ENCODE data around the gene CD34. TPM values are rescaled to one million over a fixed set of nuclear protein-coding genes. Genes with fewer than 3 reads are reported as not detected.

CD34 gene
- total RNA-seq, 2 donors from 2014 or later, result 67.8 to 77.3 TPM

DNA sequence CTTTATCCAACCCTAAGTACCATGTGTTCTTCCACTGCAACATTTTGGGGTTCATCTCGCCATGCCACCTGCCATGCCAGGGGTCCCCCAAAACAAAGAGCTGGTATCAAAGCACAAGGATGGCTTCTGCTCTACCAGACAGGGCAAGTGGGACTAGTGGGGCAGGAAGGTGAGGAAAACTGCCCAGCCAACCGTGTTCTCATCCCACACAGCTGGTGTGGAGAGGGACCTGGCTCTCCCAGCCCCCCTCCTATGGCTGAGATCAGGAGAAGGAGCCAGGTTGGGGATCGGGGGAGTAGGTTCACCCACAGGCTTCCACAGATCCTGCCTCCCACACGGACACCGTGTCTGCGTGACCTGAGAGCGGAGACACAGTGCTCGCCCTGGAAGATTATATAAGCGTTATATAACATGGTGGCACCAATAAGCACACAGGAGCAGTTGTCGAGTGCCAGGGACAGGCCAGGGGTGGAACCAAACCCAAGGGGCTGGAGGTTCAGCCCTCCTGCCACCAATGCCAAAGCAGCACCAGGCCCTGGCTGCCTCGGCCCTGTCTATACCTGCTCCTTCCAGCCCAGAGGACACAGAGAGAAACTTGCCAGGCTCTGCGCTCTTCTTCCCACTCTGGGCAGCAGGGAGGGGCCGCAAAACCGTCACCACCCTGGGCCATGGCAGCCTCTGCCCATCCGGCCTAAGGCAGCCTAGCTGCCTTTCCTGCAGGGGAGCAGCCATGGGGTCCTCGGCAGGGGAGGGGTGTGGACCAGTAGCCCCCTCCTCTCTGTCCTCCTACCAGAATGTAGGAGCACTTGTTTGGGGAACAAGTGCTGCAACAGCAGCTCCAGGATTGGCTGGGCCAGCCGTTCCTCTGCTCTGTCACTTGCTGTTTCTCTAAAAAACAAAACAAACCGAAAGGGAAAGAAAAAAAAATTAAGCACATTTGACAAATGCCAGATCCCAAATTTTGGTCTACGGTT, 43.5 kb downstream of the CD34 start:
- TF ChIP-seq, protein P1, sequence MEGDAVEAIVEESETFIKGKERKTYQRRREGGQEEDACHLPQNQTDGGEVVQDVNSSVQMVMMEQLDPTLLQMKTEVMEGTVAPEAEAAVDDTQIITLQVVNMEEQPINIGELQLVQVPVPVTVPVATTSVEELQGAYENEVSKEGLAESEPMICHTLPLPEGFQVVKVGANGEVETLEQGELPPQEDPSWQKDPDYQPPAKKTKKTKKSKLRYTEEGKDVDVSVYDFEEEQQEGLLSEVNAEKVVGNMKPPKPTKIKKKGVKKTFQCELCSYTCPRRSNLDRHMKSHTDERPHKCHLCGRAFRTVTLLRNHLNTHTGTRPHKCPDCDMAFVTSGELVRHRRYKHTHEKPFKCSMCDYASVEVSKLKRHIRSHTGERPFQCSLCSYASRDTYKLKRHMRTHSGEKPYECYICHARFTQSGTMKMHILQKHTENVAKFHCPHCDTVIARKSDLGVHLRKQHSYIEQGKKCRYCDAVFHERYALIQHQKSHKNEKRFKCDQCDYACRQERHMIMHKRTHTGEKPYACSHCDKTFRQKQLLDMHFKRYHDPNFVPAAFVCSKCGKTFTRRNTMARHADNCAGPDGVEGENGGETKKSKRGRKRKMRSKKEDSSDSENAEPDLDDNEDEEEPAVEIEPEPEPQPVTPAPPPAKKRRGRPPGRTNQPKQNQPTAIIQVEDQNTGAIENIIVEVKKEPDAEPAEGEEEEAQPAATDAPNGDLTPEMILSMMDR (IDR thresholded peaks at IDR 0.05), result no peak
- no peak for DNase-seq (ENCODE audit: low spot score)
- Histone ChIP-seq H3K27me3 (replicated peaks; ENCODE audit: insufficient read depth) (no peaks in the 10 kb centered on the region), H3K36me3 (no peaks in the 10 kb centered on the region), H3K4me1 (ENCODE audit: control insufficient read depth in 1 of 2, low read depth in 2 of 2) (peaks cover 29 to 68% of the 10 kb centered on the region in 2 donors), H3K4me3 (peak overlapping the region; percentile 86), H3K27ac (peak overlapping the region; percentile 89 to 90), H3K9me3 (no peaks in the 10 kb centered on the region)
- ATAC-seq (ENCODE audit: insufficient number of reproducible peaks, low FRiP score, low read depth), result no peak

- ATAC-seq (ENCODE audit: insufficient number of reproducible peaks, low FRiP score, low read depth), result peak; percentile 61
- peak overlapping the region; percentile 86 for H3K4me3 ChIP-seq
- DNase-seq (ENCODE audit: low spot score), result peak; percentile 59
- H3K27ac ChIP-seq, result peak overlapping the region; percentile 89 to 90
- H3K27me3 ChIP-seq (replicated peaks; ENCODE audit: insufficient read depth), result no peaks in the 10 kb centered on the region
- no peaks in the 10 kb centered on the region for H3K9me3 ChIP-seq
- TF ChIP-seq, protein P1 (IDR thresholded peaks at IDR 0.05), result no peak
- H3K36me3 ChIP-seq, result no peaks in the 10 kb centered on the region
- peaks cover 35 to 74% of the 10 kb centered on the region in 2 donors for H3K4me1 ChIP-seq (ENCODE audit: control insufficient read depth in 1 of 2, low read depth in 2 of 2)
These were observed 44.3 kb downstream of the CD34 start for GRCh38 chr1:207866471-207867135.

- DNase-seq (ENCODE audit: low spot score) (no peak), ATAC-seq (ENCODE audit: insufficient number of reproducible peaks, low FRiP score, low read depth) (no peak)
- peaks cover 42 to 80% of the 10 kb centered on the region in 2 donors for H3K4me1 ChIP-seq (ENCODE audit: control insufficient read depth in 1 of 2, low read depth in 2 of 2)
- H3K27me3 ChIP-seq (replicated peaks; ENCODE audit: insufficient read depth), result no peaks in the 10 kb centered on the region
- H3K4me3 ChIP-seq, result no peak overlapping the region
- H3K9me3 ChIP-seq, result no peaks in the 10 kb centered on the region
- TF ChIP-seq, protein P1 (IDR thresholded peaks at IDR 0.05), result no peak
- peak overlapping the region in 1 of 2 donors; percentile 34 for H3K27ac ChIP-seq
- peaks cover 4% of the 10 kb centered on the region for H3K36me3 ChIP-seq
These were observed 46.9 kb downstream of the CD34 start for GRCh38 chr1:207863893-207864535.

DNA sequence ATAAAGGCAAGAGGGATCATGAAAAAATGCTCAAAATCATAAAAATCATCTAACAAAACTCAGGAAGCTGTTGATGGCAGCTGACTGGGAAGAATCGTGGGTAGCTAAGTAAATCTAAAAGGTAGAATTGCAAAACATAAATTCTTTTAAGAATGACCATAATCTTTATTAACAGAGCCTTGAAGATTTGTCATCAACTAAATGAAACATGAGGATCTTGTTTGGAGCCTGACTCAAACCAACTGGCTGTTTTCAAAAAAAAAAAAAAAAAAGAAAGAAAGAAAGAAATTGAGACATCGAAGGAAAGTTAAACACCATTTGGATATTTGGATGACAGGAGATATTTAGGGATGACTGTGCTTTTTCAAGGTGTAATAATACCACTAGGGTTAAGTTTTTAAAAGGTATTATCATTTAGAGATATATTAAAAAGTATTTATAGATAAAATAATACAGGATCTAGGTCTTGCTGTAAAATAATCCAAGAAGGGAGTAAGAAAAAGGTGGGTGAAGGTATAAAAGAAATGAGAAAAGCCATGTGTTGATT, 48.6 kb downstream of the CD34 start:
- H3K4me1 ChIP-seq (ENCODE audit: control insufficient read depth in 1 of 2, low read depth in 2 of 2), result peaks cover 47 to 90% of the 10 kb centered on the region in 2 donors
- peaks cover 4% of the 10 kb centered on the region for H3K36me3 ChIP-seq
- H3K27ac ChIP-seq, result peak overlapping the region in 1 of 2 donors; percentile 28
- no peak for DNase-seq (ENCODE audit: low spot score)
- no peaks in the 10 kb centered on the region for H3K9me3 ChIP-seq
- TF ChIP-seq, protein P1 (IDR thresholded peaks at IDR 0.05), result no peak
- no peak overlapping the region for H3K4me3 ChIP-seq
- ATAC-seq (ENCODE audit: insufficient number of reproducible peaks, low FRiP score, low read depth), result no peak
- H3K27me3 ChIP-seq (replicated peaks; ENCODE audit: insufficient read depth), result no peaks in the 10 kb centered on the region

All from thoracic aorta (tissue), 2 donors.